MM.1S (cell line): ENCODE data around the gene THRSP.

Experiments used
- DNase-seq: peaks from one replicate; pipeline ENCODE4 v3.0.0-alpha.2; 2015
- H2AFZ ChIP-seq: fragments of 300-600 bp; sonication (generic); 2 replicates; pipeline ENCODE4 v1.6.0; 2016; ENCODE audit warnings: antibody characterized with exemption, low read length
- H3F3A ChIP-seq: fragments of 300-600 bp; sonication (generic); 2 replicates; pipeline ENCODE4 v1.6.1; 2016; ENCODE audit warnings: mild to moderate bottlenecking, antibody characterized with exemption, low read length, moderate library complexity, mixed read lengths; ENCODE audit not compliant: insufficient read depth
- H3K27ac ChIP-seq: fragments of 300-600 bp; sonication (generic); 2 replicates; pipeline ENCODE4 v1.5.1; 2016; ENCODE audit warnings: mild to moderate bottlenecking, low read length
- H3K27me3 ChIP-seq: fragments of 300-600 bp; sonication (generic); replicated peaks from 2 replicates; pipeline ENCODE4 v1.6.0; 2016; ENCODE audit warnings: low read length; ENCODE audit not compliant: insufficient read depth
- H3K36me3 ChIP-seq: fragments of 300-600 bp; sonication (generic); replicated peaks from 2 replicates; pipeline ENCODE4 v1.6.1; 2016; ENCODE audit warnings: mild to moderate bottlenecking, low read length, mixed read lengths; ENCODE audit not compliant: insufficient read depth
- H3K4me1 ChIP-seq: fragments of 300-600 bp; sonication (generic); 2 replicates; pipeline ENCODE4 v1.6.1; 2016; ENCODE audit warnings: low read length, mixed read lengths
- H3K4me2 ChIP-seq: fragments of 300-600 bp; sonication (generic); 2 replicates; pipeline ENCODE4 v1.6.0; 2016; ENCODE audit warnings: low read depth, low read length
- H3K4me3 ChIP-seq: fragments of 300-600 bp; sonication (generic); 2 replicates; pipeline ENCODE4 v1.5.1; 2016; ENCODE audit warnings: low read length, mixed read lengths
- H3K79me2 ChIP-seq: fragments of 300-600 bp; sonication (generic); 2 replicates; pipeline ENCODE4 v1.6.1; 2016; ENCODE audit warnings: mixed run types, low read length, mixed read lengths
- H3K9ac ChIP-seq: fragments of 300-600 bp; sonication (generic); 2 replicates; pipeline ENCODE4 v1.6.1; 2016; ENCODE audit warnings: low read length, mixed read lengths
- H3K9me2 ChIP-seq: fragments of 300-600 bp; sonication (generic); replicated peaks from 2 replicates; pipeline ENCODE4 v1.6.1; 2016; ENCODE audit warnings: mild to moderate bottlenecking, low read length, mixed read lengths; ENCODE audit not compliant: insufficient read depth
- H3K9me3 ChIP-seq: fragments of 300-600 bp; sonication (generic); replicated peaks from 2 replicates; pipeline ENCODE4 v1.6.1; 2016; ENCODE audit warnings: mild to moderate bottlenecking, low read length, mixed read lengths; ENCODE audit not compliant: insufficient read depth
- H4K20me1 ChIP-seq: fragments of 300-600 bp; sonication (generic); 2 replicates; pipeline ENCODE4 v1.6.1; 2016; ENCODE audit warnings: mild to moderate bottlenecking, low read length, moderate library complexity, mixed read lengths; ENCODE audit not compliant: insufficient read depth
- EZH2 ChIP-seq: fragments of 300-600 bp; sonication (generic); optimal IDR thresholded peaks from 2 replicates; pipeline ENCODE3; 2017; ENCODE audit warnings: low read depth, mild to moderate bottlenecking, antibody characterized with exemption, low read length, mixed read lengths
- EZH2phosphoT487 ChIP-seq: fragments of 300-600 bp; sonication (generic); IDR thresholded peaks from 2 replicates; pipeline ENCODE4 v1.6.1; 2018; ENCODE audit warnings: antibody characterized with exemption, low read length
- TF ChIP-seq, protein P1 (sequence below): fragments of 300-600 bp; sonication (generic); IDR thresholded peaks from 2 replicates; pipeline ENCODE4 v1.5.1; 2016; ENCODE audit warnings: antibody characterized with exemption, low read length, mixed read lengths

THRSP gene

DNA sequence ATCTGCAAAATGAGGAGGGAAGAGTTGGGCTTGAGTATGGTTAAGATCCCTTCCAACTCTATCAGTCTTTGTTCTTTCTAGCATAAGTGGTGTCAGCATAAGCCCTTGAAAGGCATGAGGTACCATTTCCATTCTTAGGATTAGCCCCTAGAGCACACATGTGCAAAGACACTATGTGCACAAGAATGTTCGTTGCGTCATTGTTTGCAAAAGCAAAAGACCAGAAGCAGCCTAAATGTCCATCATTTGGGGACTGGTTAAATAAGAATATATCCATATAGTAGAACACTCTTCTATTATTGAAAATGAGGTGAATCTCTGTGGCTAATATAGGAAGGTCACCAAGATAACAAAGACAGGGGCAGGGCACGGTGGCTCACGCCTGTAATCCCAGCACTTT is 30.6 kb upstream of the THRSP start:
- Histone ChIP-seq H3K4me3 (no peak overlapping the region), H3F3A (no peaks in the 10 kb centered on the region), H3K4me1 (no peaks in the 10 kb centered on the region), H2AFZ (no peak overlapping the region), H4K20me1 (no peaks in the 10 kb centered on the region), H3K27me3 (no peaks in the 10 kb centered on the region), H3K9me2 (no peaks in the 10 kb centered on the region), H3K27ac (no peak overlapping the region), H3K9ac (no peak overlapping the region), H3K4me2 (no peak overlapping the region), H3K9me3 (no peaks in the 10 kb centered on the region), H3K36me3 (no peaks in the 10 kb centered on the region), H3K79me2 (no peaks in the 10 kb centered on the region)
- no peak for TF ChIP-seq EZH2
- TF ChIP-seq EZH2phosphoT487 = no peak
- TF ChIP-seq, protein P1, sequence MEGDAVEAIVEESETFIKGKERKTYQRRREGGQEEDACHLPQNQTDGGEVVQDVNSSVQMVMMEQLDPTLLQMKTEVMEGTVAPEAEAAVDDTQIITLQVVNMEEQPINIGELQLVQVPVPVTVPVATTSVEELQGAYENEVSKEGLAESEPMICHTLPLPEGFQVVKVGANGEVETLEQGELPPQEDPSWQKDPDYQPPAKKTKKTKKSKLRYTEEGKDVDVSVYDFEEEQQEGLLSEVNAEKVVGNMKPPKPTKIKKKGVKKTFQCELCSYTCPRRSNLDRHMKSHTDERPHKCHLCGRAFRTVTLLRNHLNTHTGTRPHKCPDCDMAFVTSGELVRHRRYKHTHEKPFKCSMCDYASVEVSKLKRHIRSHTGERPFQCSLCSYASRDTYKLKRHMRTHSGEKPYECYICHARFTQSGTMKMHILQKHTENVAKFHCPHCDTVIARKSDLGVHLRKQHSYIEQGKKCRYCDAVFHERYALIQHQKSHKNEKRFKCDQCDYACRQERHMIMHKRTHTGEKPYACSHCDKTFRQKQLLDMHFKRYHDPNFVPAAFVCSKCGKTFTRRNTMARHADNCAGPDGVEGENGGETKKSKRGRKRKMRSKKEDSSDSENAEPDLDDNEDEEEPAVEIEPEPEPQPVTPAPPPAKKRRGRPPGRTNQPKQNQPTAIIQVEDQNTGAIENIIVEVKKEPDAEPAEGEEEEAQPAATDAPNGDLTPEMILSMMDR = no peak
- DNase-seq = no peak

DNA sequence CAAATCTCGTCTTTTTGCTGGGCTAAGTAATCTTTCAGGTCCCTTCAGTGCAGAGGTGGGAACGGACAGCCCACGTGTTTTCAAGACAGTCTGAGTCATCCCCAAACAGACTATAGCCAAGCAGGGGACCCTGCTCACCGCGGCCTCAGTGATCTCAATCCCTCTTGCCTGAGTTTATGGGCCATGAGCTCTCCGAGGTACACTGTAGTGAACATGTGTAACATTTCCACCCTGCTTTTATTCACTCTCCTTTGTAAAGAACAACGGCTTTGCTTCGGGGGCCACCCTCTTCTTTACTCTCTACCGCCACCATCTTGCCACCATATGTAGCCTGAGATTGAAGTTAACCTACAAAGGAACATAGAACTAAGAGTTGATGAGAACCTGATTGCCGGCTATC is 29.0 kb upstream of the THRSP start:
- no peak for DNase-seq
- Histone ChIP-seq H3K79me2 (no peaks in the 10 kb centered on the region), H3K4me2 (no peak overlapping the region), H3F3A (no peaks in the 10 kb centered on the region), H3K4me3 (no peak overlapping the region), H3K27ac (no peak overlapping the region), H3K9me3 (no peaks in the 10 kb centered on the region), H3K36me3 (no peaks in the 10 kb centered on the region), H3K9me2 (no peaks in the 10 kb centered on the region), H3K27me3 (no peaks in the 10 kb centered on the region), H3K4me1 (no peaks in the 10 kb centered on the region), H4K20me1 (no peaks in the 10 kb centered on the region), H3K9ac (no peak overlapping the region), H2AFZ (no peak overlapping the region)
- TF ChIP-seq, protein P1 = no peak
- TF ChIP-seq EZH2phosphoT487 (no peak), EZH2 (no peak)

DNA sequence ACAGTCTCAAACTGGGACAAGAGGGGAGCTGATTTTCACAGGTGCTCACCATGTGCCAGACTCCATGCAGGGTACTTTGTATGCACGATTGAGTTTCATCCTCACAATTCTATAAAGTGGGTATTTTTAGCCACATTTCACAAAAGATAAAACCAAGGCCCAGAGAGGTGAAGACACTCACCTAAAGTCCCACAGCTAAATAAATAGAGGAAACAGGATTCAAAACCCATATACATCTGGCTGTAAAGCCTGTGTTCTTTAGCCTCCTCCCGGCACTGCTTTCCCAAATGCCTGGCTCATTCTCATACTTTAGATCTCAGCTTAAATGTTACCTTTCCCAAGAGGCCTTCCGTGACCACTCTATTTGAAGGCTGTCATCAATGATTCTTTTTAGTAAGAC is 27.3 kb upstream of the THRSP start:
- H3K9me3 ChIP-seq = no peaks in the 10 kb centered on the region
- no peak for DNase-seq
- no peak overlapping the region for H3K4me3 ChIP-seq
- no peaks in the 10 kb centered on the region for H3K79me2 ChIP-seq
- H4K20me1 ChIP-seq = no peaks in the 10 kb centered on the region
- no peak overlapping the region for H3K4me2 ChIP-seq
- no peaks in the 10 kb centered on the region for H3K9me2 ChIP-seq
- H3K36me3 ChIP-seq = no peaks in the 10 kb centered on the region
- H2AFZ ChIP-seq = no peak overlapping the region
- H3K9ac ChIP-seq = no peak overlapping the region
- peaks cover 3% of the 10 kb centered on the region; the same call in 1 of the 2 replicates for H3K4me1 ChIP-seq
- no peak overlapping the region for H3K27ac ChIP-seq
- no peaks in the 10 kb centered on the region for H3F3A ChIP-seq
- H3K27me3 ChIP-seq = no peaks in the 10 kb centered on the region
- no peak for TF ChIP-seq EZH2
- TF ChIP-seq, protein P1 = no peak
- TF ChIP-seq EZH2phosphoT487 = no peak
